ENCODE results near the gene CEP112. TPM values are rescaled to one million over a fixed set of nuclear protein-coding genes. Genes with fewer than 3 reads are reported as not detected.

CEP112 gene
- total and polyA plus RNA-seq, 2 of the 4 experiments (the other 2 are of a cell fraction) = 2.5 to 5.6 TPM

Other genes with a start within 250 kb of the CEP112 start
- gene APOH, start 37.3 kb upstream of the CEP112 start, total RNA-seq (2012; rRNA removed) = not detected in 2 replicates
- not detected in 2 replicates for gene APOH, start 37.3 kb upstream of the CEP112 start, polyA plus RNA-seq (2012; rRNA removed)
- gene PRKCA, start 110.5 kb upstream of the CEP112 start, total RNA-seq (2012; rRNA removed) = 31.0 and 36.9 TPM in 2 replicates
- 42.7 and 46.0 TPM in 2 replicates for gene PRKCA, start 110.5 kb upstream of the CEP112 start, polyA plus RNA-seq (2012; rRNA removed)

Measured in IMR-90 (cell line).